Measurements from ENCODE around the gene PLCD3. TPM values are rescaled to one million over a fixed set of nuclear protein-coding genes. Genes with fewer than 3 reads are reported as not detected.

The PLCD3 gene
- total RNA-seq: 10 to 100 TPM; 41.0 to 49.1 TPM
- 10 to 100 TPM; 12.5 to 20.1 (median 15.5) TPM for polyA plus RNA-seq (ENCODE audit: insufficient read length in 6 of 6)
- long read RNA-seq, donor 1, partial matches to known transcripts: 18 of 18 reads
- long read RNA-seq, donor 1, other reads (novel, unspliced or antisense): 0 of 18 reads
- long read RNA-seq, donor 2, full-length matches to known transcripts: 1 of 1 reads
- long read RNA-seq, donor 2, partial matches to known transcripts: 0 of 1 reads
- long read RNA-seq, donor 2, other reads (novel, unspliced or antisense): 0 of 1 reads
- long read RNA-seq, donor 3, partial matches to known transcripts: 0 of 1 reads
- long read RNA-seq, donor 3, other reads (novel, unspliced or antisense): 0 of 1 reads
- long read RNA-seq, donor 4, partial matches to known transcripts: 1 of 2 reads
- long read RNA-seq, donor 4, other reads (novel, unspliced or antisense): 1 of 2 reads
- long read RNA-seq, donor 5: 0 reads
- long read RNA-seq, donor 6: 0 reads
- long read RNA-seq, donor 7: 0 reads
- long read RNA-seq, donor 8: 0 reads
- long read RNA-seq, donor 9: 0 reads
- long read RNA-seq, donor 10, partial matches to known transcripts: 1 of 2 reads
- long read RNA-seq, donor 10, other reads (novel, unspliced or antisense): 1 of 2 reads
- long read RNA-seq, donor 11: 0 reads
- long read RNA-seq, donor 12: 0 reads

- TF ChIP-seq CTCF (IDR thresholded peaks at IDR 0.05): no peak
- no peaks in the 10 kb centered on the region for H3K36me3 ChIP-seq
- H3K4me3 ChIP-seq: peak within 1 kb of the TSS; percentile 72 to 74
- intact Hi-C loops (cut with DNase I): loop anchor here in 1 of 2 donors (10.0 kb wide), 1 partner anchor 63 kb away; no protein-coding TSS in a partner anchor
- DNase-seq (peak in 1 of 4 donors; percentile 54), ATAC-seq (no peak)
- H3K4me1 ChIP-seq: peaks cover 27 to 56% of the 10 kb centered on the region in 2 donors
- no peaks in the 10 kb centered on the region for H3K9me3 ChIP-seq
- H3K27ac ChIP-seq: peak within 1 kb of the TSS; percentile 90 to 98
- H3K27me3 ChIP-seq: no peaks in the 10 kb centered on the region
These were observed at the start of gene PLCD3 for GRCh38 chr17:45132320-45132571. Gene PLCD3 (minus strand): TSS chr17:45132515. CDS start chr17:45132410, 105 bp downstream.

- ATAC-seq: no peak
- DNase-seq: no peak
- no peaks in the 10 kb centered on the region for H3K27me3 ChIP-seq
- H3K36me3 ChIP-seq: no peaks in the 10 kb centered on the region
- H3K4me3 ChIP-seq: no peak overlapping the region
- H3K4me1 ChIP-seq: peaks cover 0 to 32% of the 10 kb centered on the region in 2 donors
- no peak overlapping the region for H3K27ac ChIP-seq
- H3K9me3 ChIP-seq: no peaks in the 10 kb centered on the region
- intact Hi-C loops (cut with DNase I): no loop called here
- TF ChIP-seq CTCF (IDR thresholded peaks at IDR 0.05): no peak
These were observed 45.2 kb upstream of the PLCD3 start for GRCh38 chr17:45177563-45177962.

GRCh38 chr17:45175759-45176115 lies 43.4 kb upstream of the PLCD3 start:
- no peak for DNase-seq
- no peak for ATAC-seq
- H3K9me3 ChIP-seq: no peaks in the 10 kb centered on the region
- H3K4me3 ChIP-seq: no peak overlapping the region
- H3K27me3 ChIP-seq: no peaks in the 10 kb centered on the region
- H3K36me3 ChIP-seq: no peaks in the 10 kb centered on the region
- peak overlapping the region in 1 of 2 donors; percentile 72 for H3K27ac ChIP-seq
- H3K4me1 ChIP-seq: peaks cover 16 to 50% of the 10 kb centered on the region in 2 donors
- TF ChIP-seq CTCF (IDR thresholded peaks at IDR 0.05): no peak
- intact Hi-C loops (cut with DNase I): no loop called here

GRCh38 chr17:45172541-45173286 lies 40.4 kb upstream of the PLCD3 start:
- intact Hi-C loops (cut with DNase I): no loop called here
- peak; percentile 71 for ATAC-seq
- H3K4me1 ChIP-seq: peaks cover 20 to 54% of the 10 kb centered on the region in 2 donors
- H3K27ac ChIP-seq: peak overlapping the region; percentile 84 to 91
- no peaks in the 10 kb centered on the region for H3K9me3 ChIP-seq
- no peak for TF ChIP-seq CTCF (IDR thresholded peaks at IDR 0.05)
- H3K4me3 ChIP-seq: peak overlapping the region; percentile 2 to 31
- DNase-seq: peak in 3 of 4 donors; percentile 73 to 85 (median 84)
- peaks cover 0 to 8% of the 10 kb centered on the region in 2 donors for H3K36me3 ChIP-seq
- H3K27me3 ChIP-seq: no peaks in the 10 kb centered on the region

DNA sequence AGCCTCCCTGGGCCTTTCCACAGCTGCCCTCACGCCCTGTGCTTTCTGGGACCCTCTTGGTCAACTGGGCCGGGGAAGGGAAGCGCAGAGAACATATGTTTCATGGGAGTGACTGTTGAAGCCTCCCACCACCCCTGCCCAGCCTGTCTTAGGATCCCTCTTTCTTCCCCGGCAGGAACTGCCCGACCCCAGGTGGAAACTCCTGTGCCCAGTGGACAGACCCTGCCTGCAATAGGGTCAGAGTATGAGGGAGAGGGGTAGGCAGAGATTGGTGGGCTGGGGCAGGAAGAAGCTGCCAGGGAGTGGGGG lies 39.9 kb upstream of the PLCD3 start:
- intact Hi-C loops (cut with DNase I): no loop called here
- peaks cover 20 to 54% of the 10 kb centered on the region in 2 donors for H3K4me1 ChIP-seq
- DNase-seq (no peak), ATAC-seq (no peak)
- peaks cover 0 to 8% of the 10 kb centered on the region in 2 donors for H3K36me3 ChIP-seq
- no peaks in the 10 kb centered on the region for H3K27me3 ChIP-seq
- no peaks in the 10 kb centered on the region for H3K9me3 ChIP-seq
- no peak for TF ChIP-seq CTCF (IDR thresholded peaks at IDR 0.05)
- peak overlapping the region in 1 of 2 donors; percentile 31 for H3K4me3 ChIP-seq
- H3K27ac ChIP-seq: peak overlapping the region; percentile 84 to 91
